GM21528 (cell line): ENCODE measurements around the gene EBPL.
"Not testable (repeated sequence)": the region's sequence is repeated elsewhere in the genome, so short reads cannot be mapped to it uniquely, and the experiment has no call there.

Experiments
- ATAC-seq: cut with Tn5 transposase; IDR thresholded peaks from one replicate; pipeline ENCODE4 v1.9.1; 2021; ENCODE audit warnings: mild to moderate bottlenecking, moderate library complexity; ENCODE audit not compliant: unreplicated experiment, low FRiP score

Gene EBPL

GRCh38 chr13:49638030-49638743 is 53.1 kb downstream of the EBPL start:
- no peak for ATAC-seq

GRCh38 chr13:49636705-49637104 is 54.6 kb downstream of the EBPL start:
- no peak for ATAC-seq

DNA sequence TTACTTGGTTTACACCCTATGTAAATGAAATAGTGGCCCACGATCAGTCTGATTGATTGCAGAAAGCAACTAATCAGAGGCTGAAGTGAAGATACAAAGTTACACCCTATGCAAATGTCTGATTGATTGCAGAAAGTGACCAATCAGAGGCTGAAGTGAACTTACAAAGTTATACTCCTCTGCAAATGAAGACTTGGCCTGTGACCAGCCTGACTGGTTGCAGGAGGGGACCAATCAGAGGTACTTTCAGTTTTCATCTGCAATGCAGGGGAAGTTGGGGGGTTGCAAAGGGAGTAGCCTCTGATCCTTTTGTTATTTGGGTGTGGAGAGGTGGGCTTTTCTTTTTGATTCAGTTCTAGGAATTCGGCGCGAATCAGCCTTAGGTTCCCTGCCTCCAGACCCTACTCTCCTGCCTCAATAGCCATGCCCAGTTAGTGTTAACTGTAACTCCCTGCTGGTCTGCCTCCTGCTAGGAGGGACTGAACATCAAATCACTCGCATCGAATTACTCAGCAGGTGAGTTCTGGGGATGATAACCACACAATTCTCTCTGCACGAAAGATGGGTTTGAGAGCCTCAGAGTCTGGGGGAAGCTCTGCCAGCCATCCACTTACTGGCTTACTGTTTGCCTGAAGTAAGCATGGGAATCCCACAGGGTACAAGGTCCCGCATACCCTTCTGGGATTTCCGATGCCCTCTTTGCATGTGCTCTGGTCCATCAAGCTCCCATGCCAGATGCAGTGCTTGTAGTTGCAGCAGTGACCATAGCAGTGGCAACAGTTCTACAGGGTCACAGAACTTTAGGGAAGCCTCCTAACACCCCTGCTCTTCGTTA is 55.5 kb downstream of the EBPL start:
- no peak for ATAC-seq

DNA sequence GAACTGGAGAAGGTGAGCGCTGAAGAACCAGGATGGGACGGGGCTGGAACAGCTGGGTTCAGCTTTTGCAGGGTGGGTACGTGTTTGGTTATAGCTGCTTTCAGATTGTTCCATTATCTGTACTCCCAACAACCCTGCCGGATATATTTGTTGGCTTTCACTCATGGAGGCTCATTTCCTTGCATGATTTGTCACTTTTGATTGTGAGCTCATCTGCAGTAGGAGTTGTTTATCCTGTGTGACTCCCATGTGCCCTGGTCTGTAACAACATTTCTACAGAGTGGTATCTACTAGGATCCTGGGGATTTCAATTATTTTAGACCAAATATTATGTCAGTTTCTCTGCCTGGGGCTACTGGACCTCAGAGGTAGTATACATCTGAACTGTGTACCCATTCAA is 57.6 kb downstream of the EBPL start:
- no peak for ATAC-seq

DNA sequence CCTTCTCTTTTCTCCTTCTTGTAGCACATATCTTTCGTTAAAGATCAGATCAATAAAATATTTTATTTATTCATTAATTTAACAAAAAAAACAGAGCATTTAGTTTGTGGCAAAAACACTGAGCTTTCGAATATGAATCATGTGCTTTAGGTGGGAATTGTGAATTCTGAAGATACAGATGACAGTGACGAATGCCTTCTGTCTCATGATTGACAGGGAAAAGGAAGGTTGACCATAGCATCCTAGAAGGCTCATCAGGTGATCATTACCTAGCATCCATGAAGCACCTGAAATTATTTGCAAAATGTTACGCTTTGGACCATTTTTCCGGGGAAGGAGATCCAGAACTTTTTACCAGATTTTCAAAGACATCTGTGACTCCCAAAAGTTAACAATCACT is 59.1 kb downstream of the EBPL start:
- ATAC-seq: no peak

DNA sequence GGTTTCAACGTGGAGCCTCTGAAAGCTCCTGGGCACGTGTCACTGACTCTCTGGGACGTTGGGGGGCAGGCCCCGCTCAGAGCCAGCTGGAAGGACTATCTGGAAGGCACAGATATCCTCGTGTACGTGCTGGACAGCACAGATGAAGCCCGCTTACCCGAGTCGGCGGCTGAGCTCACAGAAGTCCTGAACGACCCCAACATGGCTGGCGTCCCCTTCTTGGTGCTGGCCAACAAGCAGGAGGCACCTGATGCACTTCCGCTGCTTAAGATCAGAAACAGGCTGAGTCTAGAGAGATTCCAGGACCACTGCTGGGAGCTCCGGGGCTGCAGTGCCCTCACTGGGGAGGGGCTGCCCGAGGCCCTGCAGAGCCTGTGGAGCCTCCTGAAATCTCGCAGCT is 60.7 kb downstream of the EBPL start:
- no peak for ATAC-seq

- ATAC-seq: no peak
These were observed 61.3 kb downstream of the EBPL start for GRCh38 chr13:49629947-49630346.

GRCh38 chr13:49629196-49629938 is 61.9 kb downstream of the EBPL start:
- ATAC-seq: no peak

- ATAC-seq: peak; percentile 90
These were observed 63.2 kb downstream of the EBPL start, which contains the start of gene ARL11 for GRCh38 chr13:49627831-49628652. ARL11 (plus strand) TSS chr13:49628507; CDS start chr13:49630448, 1,941 bp downstream.

DNA sequence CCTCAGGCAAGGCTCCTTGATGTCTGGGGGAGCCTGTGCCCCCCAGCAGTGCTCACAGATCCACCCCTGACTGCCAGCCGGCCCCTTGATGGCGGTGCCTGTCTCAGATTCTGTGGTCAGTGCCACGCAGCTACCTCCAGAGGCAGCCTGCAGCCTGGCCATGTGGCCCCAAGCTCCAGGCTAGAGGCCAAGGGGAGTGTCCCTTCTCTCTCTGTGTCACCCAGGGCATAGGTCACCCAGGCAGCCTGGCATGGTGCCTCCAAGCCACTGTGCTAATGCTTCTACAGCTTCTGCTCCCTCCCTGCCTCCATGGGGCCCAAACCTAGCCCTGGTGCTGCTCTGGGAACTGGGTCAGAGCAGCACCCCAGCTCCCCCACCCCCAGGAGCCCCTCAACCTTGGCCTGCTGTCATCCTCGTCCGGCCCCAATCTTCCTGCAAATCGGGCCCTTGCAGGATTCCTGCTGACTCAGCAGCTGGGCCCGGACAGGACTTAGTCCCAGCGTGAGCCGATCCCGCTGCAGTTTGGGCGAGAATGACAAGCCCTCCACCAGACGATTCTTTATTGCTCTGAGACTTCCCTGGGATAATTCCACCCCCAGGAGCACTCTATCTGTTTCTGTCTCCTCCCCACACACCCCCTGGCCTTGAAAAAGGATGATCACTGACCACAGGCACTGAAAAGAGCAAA is 65.8 kb downstream of the EBPL start:
- no peak for ATAC-seq

DNA sequence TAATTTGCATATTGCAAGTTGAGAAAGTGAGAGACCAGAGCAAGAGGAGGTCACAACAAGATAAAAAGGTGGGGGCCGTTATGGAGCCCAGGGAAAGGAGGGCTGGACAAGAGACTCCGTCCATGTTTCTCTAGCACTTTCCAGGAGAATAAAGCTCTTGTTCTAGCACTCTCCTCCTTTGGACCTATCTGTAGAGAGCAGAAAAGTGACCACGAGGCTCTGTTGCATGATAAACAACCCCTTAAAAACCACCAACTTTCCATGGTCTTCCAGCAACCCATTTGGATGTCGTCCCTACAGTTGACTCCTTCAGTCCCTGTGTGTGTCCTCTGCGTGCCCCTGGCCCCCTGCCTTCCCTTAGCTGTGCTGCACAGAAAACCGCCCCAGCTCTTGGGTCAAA is 67.1 kb downstream of the EBPL start:
- ATAC-seq: no peak

GRCh38 chr13:49622174-49622946 is 68.9 kb downstream of the EBPL start:
- ATAC-seq: no peak

- peak; percentile 80 for ATAC-seq
These were observed 71.1 kb downstream of the EBPL start for GRCh38 chr13:49620170-49620621.

DNA sequence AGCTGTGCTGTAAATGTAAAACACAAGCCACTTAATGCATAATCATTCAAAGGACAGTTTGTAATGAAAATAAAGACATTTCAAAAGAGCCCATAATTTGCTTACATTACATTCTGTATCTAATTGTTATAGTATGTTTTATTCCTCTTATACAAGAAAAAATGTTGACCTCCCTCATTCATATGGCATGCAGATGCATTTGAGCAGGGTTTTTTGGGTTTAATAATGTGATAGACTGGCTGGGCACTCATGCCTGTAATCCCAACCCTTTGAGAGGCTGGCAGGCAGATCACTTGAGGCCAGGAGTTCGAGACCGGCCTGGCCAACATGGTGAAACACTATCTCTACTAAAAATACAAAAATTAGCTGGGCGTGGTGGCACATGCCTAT is 74.6 kb downstream of the EBPL start:
- ATAC-seq: no peak

GRCh38 chr13:49615836-49616675 is 75.2 kb downstream of the EBPL start:
- ATAC-seq: no peak

- ATAC-seq: not testable (repeated sequence)
These were observed 79.2 kb downstream of the EBPL start for GRCh38 chr13:49612042-49612441.
